HG03442 (cell line): ENCODE measurements around the gene RPS14.
"Not testable (repeated sequence)": the region's sequence is repeated elsewhere in the genome, so short reads cannot be mapped to it uniquely, and the experiment has no call there.

ENCODE experiments used
- ATAC-seq: cut with Tn5 transposase; IDR thresholded peaks from one replicate; pipeline ENCODE4 v1.9.1; 2021; ENCODE audit warnings: mild to moderate bottlenecking, moderate library complexity; ENCODE audit not compliant: unreplicated experiment

RPS14 gene

DNA sequence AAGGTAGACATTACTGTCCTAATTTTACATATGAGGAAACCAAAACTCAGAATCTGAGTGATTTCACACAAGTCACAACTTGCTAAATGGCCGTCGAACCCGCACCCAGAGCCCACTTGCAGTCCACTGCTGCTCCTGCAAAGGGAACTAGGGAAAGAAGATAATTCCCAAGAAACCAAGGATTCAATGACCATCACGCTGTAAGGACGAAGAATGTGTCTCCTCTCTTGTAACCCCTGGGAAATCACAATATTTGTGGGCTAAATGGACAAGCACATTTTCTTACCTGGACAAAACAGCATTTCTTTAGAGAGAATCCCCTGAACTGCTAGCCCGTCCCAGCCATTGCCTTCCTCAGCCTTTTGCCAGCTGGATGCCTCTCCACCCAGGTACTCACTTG, 2.4 kb downstream of the RPS14 start:
- no peak for ATAC-seq

DNA sequence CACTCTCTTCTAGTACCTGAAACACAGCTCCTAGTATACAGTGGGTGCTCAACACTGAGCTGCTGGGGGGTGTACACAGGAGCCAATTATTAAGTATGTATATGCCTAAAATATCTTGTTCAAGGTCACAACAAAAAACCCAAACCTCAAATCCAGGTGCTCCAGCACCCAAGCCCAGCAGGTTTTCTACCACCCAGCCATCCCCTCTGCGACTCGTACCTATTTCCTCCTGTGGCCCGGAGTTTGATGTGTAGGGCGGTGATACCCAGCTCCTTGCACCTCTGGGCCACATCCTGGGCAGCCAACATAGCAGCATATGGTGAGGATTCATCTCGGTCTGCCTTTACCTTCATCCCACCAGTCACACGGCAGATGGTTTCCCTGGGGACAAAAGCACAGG, 3.0 kb downstream of the RPS14 start:
- no peak for ATAC-seq

DNA sequence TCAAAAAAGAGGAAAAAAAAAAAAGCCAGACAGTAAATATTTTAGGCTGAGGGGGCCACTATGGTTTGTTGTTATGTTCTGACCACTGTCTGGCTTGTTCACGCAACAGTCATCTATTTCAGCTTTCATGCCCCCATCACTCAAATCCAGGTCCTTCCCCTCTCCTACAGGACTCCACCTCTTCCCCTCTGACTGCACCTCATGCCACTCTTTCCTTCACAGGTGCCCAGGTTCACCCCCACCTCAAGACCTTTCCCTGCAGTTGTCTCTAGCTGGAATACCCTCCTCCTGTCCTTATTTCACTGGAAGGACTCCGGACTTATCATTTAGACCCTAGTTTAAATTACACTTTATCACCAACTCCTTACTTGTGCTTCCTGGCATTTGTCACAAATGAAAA, 3.5 kb downstream of the RPS14 start:
- no peak for ATAC-seq

DNA sequence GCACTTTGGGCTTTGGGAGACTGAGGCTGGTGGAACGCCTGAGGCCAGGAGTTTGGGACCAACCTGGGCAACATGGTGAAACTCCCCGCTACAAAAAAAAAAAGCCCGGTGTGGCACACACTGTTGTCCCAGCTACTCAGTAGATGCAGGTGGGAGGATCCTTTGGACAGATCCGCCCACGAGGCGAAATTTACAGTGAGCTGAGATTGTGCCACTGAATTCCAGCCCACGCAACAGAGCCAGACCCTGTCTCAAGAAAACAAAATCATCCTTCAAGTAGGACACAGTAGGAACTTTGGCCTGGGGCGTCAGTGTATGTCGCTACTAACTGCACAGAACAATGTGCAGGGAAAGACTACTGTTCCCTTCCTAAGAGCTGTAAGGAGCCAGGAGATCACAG, 4.8 kb downstream of the RPS14 start:
- ATAC-seq, result no peak

DNA sequence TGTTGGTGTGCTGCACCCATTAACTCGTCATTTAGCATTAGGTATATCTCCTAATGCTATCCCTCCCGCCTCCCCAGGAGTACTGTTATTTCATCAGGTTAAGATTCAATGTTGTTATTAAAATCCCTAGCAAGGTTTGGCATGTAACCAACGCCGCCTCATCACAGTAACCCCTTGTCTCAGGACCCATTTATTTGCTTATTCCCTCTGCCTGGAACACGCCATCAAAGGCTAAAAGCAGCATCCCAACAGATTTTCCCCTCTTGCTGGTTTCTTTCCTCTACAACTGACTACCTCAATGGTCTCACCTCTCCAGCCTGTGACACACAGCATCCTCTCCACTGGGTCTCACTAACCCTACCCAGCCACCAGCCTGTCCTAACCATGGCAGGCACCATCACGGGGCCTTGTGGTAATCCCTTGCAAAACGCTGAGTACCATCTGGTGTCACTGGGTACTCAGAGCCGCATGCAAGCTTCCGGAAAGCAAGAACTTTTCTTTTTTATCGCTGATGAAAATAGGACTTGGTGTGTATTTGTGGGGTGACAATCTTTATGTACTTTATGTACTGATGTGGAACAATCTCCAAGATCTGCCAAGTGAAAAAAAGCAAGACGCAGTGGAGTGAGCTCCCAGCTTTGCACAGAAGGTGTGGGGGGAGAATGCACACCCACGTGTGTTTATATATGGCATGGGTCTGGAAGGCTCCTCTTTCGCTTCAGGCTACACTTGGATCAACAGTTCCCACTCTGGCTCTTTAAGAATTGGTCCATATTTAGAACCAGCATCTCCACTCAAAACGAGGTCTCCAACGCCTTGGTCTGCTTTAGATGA, 6.1 kb downstream of the RPS14 start:
- no peak for ATAC-seq

DNA sequence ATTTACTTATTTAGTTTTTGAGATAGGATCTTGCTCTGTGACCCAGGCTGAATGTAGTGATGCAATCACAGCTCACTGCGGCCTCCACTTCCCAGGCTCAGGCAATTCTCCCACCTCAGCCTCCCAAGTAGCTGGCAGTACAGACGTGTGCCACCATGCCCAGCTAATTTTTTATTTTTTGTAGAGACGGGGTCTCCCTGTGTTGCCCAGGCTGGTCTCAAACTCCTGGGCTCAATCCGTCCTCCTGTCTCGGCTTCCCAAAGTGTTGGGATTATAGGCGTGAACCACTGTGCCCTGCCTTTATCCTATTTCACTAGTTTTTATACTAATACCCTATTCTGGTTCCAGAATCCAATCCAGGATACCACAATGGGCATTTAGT, 6.8 kb downstream of the RPS14 start:
- no peak for ATAC-seq

DNA sequence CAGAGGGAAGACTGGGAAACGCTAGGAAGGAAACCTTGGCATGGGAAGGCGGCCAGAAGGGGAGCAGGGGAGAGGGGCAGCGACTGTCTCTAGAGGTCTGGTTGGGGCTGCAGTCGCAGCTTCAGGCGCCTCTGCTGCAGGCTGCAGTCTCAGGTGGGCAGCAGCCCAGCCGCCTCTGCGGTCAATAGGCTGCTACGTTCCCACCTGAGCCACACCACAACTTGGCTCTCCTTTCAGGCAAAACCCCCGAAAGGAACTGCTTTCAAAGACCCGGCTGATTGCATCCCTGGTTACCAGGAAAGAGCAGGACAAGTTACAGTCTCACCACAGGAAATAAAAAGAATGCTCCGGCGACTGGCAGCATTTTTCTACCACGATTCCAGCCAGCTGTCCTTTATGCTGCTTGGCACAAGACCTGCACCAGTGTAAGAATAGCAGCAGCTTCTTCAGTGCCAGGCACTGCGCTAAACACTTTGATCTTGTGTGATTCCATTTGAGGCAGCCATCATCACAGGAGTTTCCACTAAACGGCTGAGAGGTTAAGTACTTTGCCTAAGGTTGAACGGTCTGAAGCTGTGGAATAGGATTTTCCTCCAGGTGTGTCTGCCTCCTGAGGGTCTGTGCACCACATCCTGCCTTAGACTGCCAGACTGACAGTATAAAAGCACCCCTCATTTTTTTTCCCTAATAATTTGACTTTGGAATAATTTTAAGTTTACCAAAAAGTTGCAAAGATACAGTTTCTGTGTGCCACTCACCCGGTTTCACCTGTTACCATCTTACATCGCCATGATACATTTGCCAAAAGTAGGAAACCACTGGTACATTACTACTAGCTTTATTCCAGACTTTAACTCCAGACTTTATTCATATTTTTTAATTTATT, 7.5 kb downstream of the RPS14 start:
- no peak for ATAC-seq

DNA sequence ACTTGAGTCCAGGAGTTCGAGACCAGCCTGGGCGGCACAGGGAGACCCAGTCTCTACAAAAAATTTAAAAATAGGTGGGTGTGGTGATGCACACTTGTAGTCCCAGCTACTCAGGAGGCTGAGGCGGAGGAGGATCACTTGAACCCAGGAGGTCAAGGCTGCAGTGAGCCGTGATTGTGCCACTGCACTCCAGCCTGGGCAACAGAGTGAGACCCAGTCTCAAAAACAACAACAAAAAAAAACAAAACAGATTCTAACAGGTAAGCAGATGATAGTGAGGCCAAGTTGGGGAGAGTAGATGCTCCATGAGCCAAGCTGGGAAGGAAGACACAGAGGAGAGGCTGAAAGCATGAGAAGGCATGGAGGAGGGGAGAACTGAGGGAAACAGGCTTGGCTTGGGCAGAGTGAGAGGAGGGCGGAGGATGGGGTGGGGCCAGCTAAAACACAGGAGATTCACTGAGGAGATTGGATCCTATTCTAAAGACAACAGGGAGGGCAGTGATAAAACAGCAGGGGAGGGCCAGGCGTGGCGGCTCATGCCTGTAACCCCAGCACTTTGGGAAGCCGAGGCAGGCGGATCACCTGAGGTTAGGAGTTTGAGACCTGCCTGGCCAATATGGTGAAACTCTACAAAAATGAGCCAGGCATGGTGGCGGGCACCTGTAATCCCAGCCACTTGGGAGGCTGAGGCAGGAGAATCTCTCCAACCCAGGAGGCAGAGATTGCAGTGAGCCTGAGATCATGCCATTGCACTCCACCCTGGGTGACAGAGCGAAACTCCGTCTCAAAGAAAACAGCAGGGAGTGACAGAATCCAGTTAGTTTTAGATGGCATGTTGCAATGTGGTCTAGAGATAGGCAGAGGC, 8.4 kb downstream of the RPS14 start:
- ATAC-seq, result no peak

DNA sequence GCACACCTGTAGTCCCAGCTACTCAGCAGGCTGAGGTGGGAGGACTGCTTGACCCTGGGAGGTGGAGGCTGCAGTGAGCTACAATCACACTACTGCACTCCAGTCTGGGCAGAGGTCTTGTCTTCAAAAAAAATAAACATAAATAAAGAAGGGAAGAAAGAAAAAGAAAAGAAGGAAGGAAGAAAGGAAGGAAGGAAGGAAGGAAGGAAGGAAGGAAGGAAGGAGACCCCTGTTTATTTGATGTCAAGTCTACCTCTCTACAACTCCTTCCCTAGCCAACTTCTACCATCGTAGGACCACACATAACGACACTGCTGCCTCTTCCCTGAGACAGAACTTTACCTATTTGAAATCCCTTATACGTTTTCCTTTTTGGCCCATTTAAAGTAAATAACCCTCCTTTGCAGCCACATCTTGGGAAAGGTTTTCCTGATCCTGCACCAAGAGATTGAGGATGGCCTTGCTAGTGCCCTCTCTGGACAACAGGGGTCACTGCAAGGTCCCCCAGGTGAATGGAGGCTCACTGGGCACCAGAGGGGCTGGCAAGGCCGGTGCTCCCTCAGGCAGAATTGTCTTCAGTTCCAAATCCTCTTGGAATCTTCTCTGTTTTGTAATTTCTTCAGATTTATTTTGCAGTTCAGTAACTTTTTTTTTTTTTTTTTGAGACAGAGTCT, 10.5 kb downstream of the RPS14 start:
- no peak for ATAC-seq

DNA sequence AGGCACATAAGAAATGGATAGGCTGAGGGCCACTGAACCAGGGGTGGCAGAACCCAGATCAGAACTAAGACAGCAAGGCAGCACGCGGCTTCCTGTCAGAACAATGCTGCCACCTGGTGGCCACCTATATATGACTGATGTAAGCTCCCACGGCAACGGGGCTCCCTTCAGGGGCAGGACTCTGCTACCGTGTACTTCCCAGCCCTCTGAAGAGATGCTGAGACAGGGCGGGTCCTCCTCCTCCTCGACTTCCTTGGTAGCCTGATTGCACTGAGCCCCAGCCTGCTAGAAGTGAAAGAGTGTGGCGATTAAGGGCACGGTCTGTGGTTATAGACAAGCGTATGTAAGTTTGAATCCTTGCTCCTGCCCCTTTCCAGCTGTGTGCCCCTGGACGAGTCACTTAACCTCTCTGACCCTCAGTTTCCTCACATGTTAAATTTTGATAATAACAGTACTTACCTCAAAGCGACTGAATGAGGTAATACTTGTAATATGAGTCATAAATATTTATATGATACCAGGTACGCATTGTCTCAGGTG, 13.3 kb downstream of the RPS14 start:
- peak; percentile 92 for ATAC-seq

DNA sequence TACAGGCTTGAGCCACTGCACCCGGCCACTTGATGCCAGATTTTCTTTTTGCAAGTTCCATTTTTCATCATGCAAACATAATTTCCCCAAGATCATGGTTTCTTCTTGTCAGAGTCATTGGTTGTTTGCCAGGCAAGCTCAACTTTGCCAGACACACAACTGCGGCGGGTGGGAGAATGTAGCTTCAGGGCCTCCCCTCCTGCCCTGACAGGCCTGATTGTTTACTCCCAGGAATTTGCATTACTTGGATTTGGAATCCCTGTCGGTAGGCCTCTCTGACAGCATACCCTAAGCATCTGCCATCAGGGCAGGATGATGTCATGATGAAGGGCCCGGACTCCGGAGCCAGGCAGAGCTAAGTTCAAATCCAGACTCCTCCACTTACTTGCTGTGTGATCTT, 15.1 kb downstream of the RPS14 start:
- ATAC-seq, result no peak

DNA sequence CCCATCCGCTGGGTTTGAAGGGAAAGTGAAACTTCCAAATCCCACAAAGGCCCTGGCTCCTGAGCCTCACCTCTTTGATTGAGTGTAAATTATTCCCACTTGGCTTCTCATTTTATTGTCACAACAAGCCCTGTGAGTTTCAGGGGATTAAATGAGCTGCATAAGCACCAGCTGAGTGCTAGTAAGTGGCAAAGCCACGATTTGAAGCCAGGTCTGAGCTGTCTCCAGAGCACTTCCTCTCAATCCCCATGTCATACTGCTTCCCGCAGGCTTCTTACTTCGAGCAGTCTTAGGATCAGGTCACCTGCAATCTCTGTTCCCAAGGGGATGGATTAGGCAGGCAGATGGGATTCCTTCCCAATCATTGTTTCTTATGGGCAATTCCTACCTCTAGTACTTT, 18.0 kb downstream of the RPS14 start:
- ATAC-seq, result no peak

DNA sequence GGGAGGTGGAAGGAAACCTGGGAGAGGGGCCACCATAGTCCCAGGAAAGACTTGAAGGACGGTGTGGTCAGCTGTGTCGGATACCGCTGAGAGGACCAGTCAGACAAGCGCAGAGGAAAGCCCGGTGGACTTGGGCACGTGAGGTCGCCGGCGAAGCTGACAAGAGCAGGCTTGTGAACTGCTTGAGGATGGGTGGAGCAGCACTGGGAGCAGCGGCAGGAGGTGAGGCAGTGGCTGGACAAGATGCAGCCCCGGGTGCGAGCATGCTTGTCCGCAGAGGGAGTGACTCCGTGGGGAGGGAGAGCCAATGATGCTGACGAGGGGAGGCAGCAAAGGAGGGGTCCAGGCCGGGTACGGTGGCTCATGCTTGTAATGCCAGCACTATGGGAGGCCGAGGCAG, 18.5 kb downstream of the RPS14 start:
- no peak for ATAC-seq

DNA sequence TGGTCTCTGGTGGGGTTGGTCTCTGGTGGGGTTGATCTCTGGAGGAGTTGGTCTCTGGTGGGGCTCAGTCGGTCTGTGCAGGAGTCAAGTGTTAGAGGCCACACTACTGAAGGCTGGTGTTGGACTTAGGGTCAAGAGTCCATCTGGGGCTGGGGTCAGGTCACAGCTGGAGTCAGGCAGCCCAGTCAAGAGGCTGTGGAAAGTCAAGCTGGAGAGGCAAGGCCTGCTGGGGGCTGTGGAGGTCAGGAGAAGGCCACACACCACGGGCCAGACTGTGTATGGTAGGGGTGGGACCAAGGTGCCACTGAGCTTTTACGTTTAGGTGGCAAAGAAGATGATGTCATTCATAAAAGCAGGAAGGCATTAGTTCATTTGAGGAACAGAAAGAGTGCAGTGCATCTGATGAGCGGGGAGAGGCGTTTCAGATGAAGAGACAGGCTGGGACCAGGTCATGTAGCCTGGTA, 20.1 kb downstream of the RPS14 start:
- ATAC-seq, result peak; percentile 74

DNA sequence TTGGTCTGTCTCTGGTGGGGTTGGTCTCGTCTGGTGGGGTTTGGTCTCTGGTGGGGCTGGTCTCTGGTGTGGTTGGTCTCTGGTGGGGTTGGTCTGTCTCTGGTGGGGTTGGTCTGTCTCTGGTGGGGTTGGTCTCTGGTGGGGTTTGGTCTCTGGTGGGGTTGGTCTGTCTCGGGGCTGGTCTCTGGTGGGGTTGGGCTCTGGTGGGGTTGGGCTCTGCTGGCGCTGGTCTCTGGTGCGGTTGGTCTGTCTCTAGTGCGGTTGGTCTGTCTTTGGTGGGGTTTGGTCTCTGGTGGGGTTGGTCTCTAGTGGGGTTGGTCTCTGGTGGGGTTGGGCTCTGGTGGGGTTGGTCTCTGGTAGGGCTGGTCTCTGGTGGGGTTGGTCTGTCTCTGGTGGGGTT, 20.6 kb downstream of the RPS14 start:
- ATAC-seq, result no peak

DNA sequence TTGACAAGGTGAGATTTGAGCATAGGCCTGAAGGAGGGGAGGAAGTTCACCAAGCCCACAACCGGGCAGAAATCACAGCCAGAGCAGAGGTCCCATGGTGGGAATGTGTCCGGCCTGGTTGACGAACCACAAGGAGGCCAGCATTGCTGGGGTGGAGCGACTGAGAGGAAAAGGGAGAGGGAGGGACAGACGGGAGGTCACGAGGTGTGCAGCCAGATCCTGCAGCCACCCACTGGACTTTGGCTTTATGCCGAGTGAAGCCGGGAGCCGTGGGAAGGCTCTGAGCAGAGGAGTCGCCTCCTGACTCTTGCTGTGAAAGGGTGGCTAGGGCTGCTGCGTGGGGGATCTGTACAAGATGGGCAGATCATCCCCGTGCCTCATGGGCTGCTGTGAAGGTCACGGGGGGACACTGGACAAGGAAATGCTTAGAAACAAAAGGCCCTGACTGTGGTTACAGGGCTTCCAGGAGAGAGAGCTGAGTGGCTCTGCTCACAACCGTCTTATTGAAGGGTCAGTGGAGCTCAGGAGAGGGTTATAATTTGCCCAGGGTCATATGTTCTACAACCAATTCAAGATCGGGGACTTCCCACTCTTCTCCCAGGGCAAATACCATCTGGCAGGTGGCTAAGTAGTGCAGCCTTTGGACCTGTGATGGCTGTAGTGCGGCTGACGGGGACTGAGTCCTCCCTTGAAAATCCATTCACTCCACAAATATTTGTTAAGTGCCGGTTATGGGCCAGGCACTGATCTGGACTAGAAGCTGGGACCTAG, 21.2 kb downstream of the RPS14 start:
- no peak for ATAC-seq

DNA sequence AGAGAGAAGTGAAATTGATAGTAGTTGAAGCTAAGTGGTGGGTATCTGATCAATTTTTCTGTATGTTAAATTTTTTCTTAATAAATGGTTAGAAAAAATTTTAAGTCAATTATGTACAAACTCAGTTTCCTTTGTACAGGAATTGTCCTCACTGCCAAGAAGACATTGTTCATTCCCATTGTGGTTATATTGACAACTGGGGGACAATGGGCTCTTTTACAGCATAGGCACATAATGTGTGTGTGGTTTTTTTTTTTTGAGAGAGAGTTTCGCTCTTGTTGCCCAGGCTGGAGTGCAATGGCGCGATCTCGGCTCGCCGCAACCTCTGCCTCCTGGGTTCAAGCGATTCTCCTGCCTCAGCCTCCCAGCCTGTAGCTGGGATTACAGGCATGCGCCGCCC, 23.4 kb downstream of the RPS14 start:
- ATAC-seq, result not testable (repeated sequence)

DNA sequence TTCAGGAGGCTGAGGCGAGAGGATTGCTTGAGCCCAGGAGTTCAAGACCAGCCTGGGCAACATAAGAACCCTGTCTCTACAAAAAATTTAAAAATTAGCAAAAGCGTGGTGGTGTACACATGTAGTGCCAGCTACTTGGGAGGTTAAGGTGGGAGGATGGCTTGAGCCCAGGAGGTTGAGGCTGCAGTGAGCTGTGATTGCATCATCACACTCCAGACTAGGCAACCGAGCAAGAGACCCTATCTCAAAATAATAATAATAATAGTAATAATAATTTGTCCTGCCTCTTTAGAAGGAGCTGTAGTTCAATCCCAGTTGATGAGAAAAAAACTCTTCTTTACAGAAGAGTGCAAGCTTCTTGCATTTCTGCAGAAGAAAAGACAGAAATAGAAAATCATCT, 26.8 kb downstream of the RPS14 start:
- no peak for ATAC-seq

DNA sequence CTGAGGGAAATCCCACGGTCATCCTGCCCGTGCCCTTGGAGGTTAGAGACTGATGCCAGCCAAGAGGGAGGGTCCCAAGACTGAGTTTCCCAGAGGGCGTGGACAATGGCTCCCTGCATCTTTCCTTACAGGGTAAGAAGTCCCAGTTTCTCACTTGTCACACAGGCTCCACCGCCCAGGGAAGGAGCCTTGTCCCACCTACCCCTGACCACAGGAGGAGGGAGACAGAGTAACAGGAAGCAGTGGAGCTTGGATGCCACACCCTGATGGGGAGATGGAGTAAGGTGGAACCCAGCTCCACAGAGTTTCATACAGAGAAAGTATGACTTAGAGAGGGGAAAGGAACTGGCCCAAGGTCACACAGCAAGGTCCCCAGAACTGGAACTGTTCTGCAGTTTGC, 27.5 kb downstream of the RPS14 start:
- no peak for ATAC-seq
